ENCODE results near the gene FAM237A.

- TF ChIP-seq EP300 (IDR thresholded peaks at IDR 0.05; ENCODE audit: low read depth): no peak
- TF ChIP-seq CTCF (IDR thresholded peaks at IDR 0.05): no peak
- no peak for TF ChIP-seq POLR2A (IDR thresholded peaks at IDR 0.05)
These were observed 1.1 kb upstream of the FAM237A start for GRCh38 chr2:206641226-206641625.

All from transverse colon (tissue), 3 donors.